DND-41 (cell line): ENCODE measurements around the gene DIDO1.

Source experiments
- ATAC-seq: fragments of 200-7000 bp; cut with Tn5 transposase; 3 replicates; pipeline ENCODE4 v1.9.1; 2021; ENCODE audit warnings: low read depth; ENCODE audit not compliant: insufficient read depth
- DNase-seq: peaks from one replicate; pipeline ENCODE4 v3.0.0-alpha.2; 2020
- H2AFZ ChIP-seq: 2 replicates; pipeline ENCODE4 v1.6.0; 2012; ENCODE audit warnings: low read depth, low read length
- H3K27ac ChIP-seq: 2 replicates; pipeline ENCODE4 v1.5.1; 2012; ENCODE audit warnings: low read length, inconsistent platforms
- H3K27me3 ChIP-seq: fragments of 200-600 bp; sonication (generic); 2 replicates; pipeline ENCODE4 v1.6.0; 2012; ENCODE audit warnings: low read length, mild to moderate bottlenecking, inconsistent platforms; ENCODE audit not compliant: insufficient read depth, poor library complexity
- H3K36me3 ChIP-seq: 2 replicates; pipeline ENCODE4 v1.5.1; 2012; ENCODE audit warnings: low read length, inconsistent platforms; ENCODE audit not compliant: insufficient read depth
- H3K4me1 ChIP-seq: 2 replicates; pipeline ENCODE4 v1.5.1; 2012; ENCODE audit warnings: mild to moderate bottlenecking, low read length; ENCODE audit not compliant: insufficient read depth
- H3K4me2 ChIP-seq: 2 replicates; pipeline ENCODE4 v1.6.0; 2012; ENCODE audit warnings: mild to moderate bottlenecking, moderate library complexity, low read length, inconsistent platforms; ENCODE audit not compliant: insufficient read depth
- H3K4me3 ChIP-seq, 2 experiments: fragments of 200-600 bp in 1 of 2; shearing (Covaris generic) in 1 of 2; 2 replicates each; pipeline ENCODE4 v1.5.1; 2012 to 2016; ENCODE audit warnings: inconsistent platforms in 2 of 2, low read length in 2 of 2, mild to moderate bottlenecking in 2 of 2, low read depth in 1 of 2, moderate library complexity in 1 of 2
- H3K79me2 ChIP-seq: 2 replicates; pipeline ENCODE4 v1.6.0; 2012; ENCODE audit warnings: low read length, inconsistent platforms; ENCODE audit not compliant: insufficient read depth
- H3K9ac ChIP-seq: 2 replicates; pipeline ENCODE4 v1.6.0; 2012; ENCODE audit warnings: low read depth, mild to moderate bottlenecking, inconsistent platforms, low read length, moderate library complexity
- H3K9me3 ChIP-seq: 2 replicates; pipeline ENCODE4 v1.5.1; 2012; ENCODE audit warnings: low read length, moderate library complexity, mild to moderate bottlenecking, inconsistent platforms; ENCODE audit not compliant: insufficient read depth, severe bottlenecking
- H4K20me1 ChIP-seq: 2 replicates; pipeline ENCODE4 v1.6.0; 2012; ENCODE audit warnings: low read length; ENCODE audit not compliant: insufficient read depth
- EZH2 ChIP-seq: IDR thresholded peaks from 3 replicates; pipeline ENCODE4 v1.6.1; 2012; ENCODE audit warnings: borderline replicate concordance, low read depth, mild to moderate bottlenecking, moderate library complexity, low read length, inconsistent platforms; ENCODE audit not compliant: severe bottlenecking
- TF ChIP-seq, protein P1 (sequence below): IDR thresholded peaks from 2 replicates; pipeline ENCODE4 v1.5.1; 2012; ENCODE audit warnings: borderline replicate concordance, low read length, moderate library complexity, mild to moderate bottlenecking; ENCODE audit not compliant: poor library complexity, severe bottlenecking; ENCODE audit errors: extremely low read depth

The DIDO1 gene

DNA sequence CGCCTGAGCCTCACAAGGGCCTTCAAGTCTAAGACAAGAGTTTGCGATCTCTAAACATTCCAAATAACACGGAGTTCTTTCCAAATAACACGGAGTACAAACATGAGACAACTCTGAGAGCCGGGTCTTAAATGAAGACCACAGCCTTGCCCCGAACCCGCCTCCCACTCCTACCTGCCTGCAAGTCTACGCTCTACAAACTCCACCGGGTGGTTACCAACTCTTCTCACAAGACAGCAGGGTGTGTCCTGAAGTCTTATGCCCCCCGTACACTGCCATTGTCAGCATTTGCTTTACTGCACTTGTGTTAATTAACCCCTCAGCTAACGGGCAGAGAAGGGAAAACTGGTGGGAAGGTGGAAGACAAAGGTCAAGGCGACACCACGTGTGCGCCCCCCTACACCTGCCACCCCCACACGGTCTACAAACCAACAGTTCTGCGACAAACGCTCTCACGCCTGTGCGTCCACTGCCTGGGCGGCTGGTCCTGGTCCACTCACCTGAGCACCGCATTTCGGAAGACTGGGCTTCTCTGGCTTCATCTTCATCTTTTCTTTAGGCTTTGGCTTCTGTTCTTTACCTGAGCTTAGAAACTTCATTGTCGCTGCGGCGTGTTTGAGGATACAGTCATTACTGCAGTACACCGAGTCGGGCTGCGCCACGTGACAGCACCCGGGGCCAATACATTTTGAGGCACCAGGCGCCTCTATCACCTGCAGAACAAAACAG, 19.5 kb downstream of the DIDO1 start:
- Histone ChIP-seq H3K36me3 (peaks cover 100% of the 10 kb centered on the region), H3K27me3 (no peaks in the 10 kb centered on the region), H3K9ac (no peak overlapping the region), H2AFZ (no peak overlapping the region), H3K79me2 (peaks cover 57% of the 10 kb centered on the region), H3K4me3 (no peak overlapping the region), H3K4me2 (no peak overlapping the region), H3K27ac (no peak overlapping the region), H4K20me1 (peaks cover 77% of the 10 kb centered on the region), H3K4me1 (no peaks in the 10 kb centered on the region), H3K9me3 (no peaks in the 10 kb centered on the region)
- no peak for TF ChIP-seq EZH2
- TF ChIP-seq, protein P1, sequence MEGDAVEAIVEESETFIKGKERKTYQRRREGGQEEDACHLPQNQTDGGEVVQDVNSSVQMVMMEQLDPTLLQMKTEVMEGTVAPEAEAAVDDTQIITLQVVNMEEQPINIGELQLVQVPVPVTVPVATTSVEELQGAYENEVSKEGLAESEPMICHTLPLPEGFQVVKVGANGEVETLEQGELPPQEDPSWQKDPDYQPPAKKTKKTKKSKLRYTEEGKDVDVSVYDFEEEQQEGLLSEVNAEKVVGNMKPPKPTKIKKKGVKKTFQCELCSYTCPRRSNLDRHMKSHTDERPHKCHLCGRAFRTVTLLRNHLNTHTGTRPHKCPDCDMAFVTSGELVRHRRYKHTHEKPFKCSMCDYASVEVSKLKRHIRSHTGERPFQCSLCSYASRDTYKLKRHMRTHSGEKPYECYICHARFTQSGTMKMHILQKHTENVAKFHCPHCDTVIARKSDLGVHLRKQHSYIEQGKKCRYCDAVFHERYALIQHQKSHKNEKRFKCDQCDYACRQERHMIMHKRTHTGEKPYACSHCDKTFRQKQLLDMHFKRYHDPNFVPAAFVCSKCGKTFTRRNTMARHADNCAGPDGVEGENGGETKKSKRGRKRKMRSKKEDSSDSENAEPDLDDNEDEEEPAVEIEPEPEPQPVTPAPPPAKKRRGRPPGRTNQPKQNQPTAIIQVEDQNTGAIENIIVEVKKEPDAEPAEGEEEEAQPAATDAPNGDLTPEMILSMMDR, result no peak
- ATAC-seq (no peak), DNase-seq (no peak)

DNA sequence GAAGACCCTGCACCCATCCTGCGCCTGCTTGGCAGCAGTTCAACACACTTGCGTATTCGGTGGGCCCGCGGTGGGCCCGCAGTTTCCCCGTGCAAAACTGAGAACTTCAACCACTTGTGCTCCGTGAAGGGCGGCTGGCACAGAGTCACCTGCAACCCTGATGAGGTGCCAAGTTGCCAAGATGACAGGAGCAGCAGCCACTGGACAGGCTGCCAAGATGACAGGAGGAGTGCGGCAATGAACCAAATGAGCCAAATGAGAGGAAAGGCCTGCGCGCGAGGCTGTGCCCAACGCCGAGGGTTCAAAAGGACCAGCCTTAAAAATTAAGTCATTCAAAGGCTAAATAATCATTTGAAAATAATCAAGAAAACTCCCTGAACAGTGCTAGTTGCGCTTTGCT, 20.1 kb downstream of the DIDO1 start:
- Histone ChIP-seq H4K20me1 (peaks cover 74% of the 10 kb centered on the region), H3K79me2 (peaks cover 51% of the 10 kb centered on the region), H3K4me2 (no peak overlapping the region), H3K9me3 (no peaks in the 10 kb centered on the region), H3K4me1 (no peaks in the 10 kb centered on the region), H2AFZ (no peak overlapping the region), H3K4me3 (no peak overlapping the region), H3K9ac (no peak overlapping the region), H3K27ac (no peak overlapping the region), H3K27me3 (no peaks in the 10 kb centered on the region), H3K36me3 (peaks cover 100% of the 10 kb centered on the region)
- TF ChIP-seq EZH2, result no peak
- TF ChIP-seq, protein P1, result no peak
- ATAC-seq (no peak), DNase-seq (no peak)

DNA sequence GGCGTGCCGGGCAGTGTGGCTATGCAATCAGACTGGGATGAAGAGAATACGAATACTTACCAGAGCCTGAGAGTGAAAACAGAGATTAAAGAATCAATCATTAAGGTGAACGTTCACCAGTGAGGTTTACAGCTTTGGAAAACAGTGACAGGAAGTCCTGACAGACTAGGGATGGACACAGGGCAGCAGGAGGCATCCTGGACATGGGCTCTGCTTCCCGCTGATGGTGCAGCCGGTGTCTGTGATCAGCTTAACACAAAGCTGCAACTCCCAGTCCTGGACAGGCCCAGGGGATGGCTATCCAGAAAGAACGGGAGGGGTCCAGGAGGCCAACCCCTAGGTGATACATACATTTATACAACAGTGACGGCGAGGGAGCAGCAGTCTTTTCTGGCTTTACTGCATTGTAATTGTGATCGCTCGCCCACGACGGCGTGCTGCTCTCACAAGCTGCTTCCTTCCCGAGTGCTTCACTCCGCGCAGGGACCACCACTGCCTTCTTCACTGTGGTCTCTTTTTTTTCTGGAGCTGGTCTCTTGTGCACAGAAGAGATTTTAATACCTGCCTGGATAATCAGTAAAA, 20.7 kb downstream of the DIDO1 start:
- Histone ChIP-seq H3K4me1 (no peaks in the 10 kb centered on the region), H3K27ac (no peak overlapping the region), H2AFZ (no peak overlapping the region), H3K79me2 (peaks cover 46% of the 10 kb centered on the region), H3K27me3 (no peaks in the 10 kb centered on the region), H3K4me3 (no peak overlapping the region), H3K9ac (no peak overlapping the region), H3K9me3 (no peaks in the 10 kb centered on the region), H3K36me3 (peaks cover 100% of the 10 kb centered on the region), H3K4me2 (no peak overlapping the region), H4K20me1 (peaks cover 74% of the 10 kb centered on the region)
- TF ChIP-seq EZH2, result no peak
- TF ChIP-seq, protein P1, result no peak
- no peak for DNase-seq
- no peak for ATAC-seq
